HepG2 (cell line): ENCODE measurements around the gene FAM53B. TPM values are rescaled to one million over a fixed set of nuclear protein-coding genes. Genes with fewer than 3 reads are reported as not detected.

Experiments used
- ERF ChIP-seq: IDR thresholded peaks from 2 replicates; pipeline ENCODE4 v1.6.1; 2018; ENCODE audit warnings: missing biosample characterization, missing genetic modification reagents
- GABPA ChIP-seq, 2 experiments: IDR thresholded peaks; 2 replicates each; pipeline ENCODE4 v1.6.1; 2011 to 2016; ENCODE audit warnings: low read depth in 2 of 2, low read length in 1 of 2, missing biosample characterization in 1 of 2, missing genetic modification characterization in 1 of 2
- GLMP ChIP-seq: sonication (generic); formaldehyde crosslinking; IDR thresholded peaks from 2 replicates; pipeline ENCODE4 v1.9.0; 2021; ENCODE audit warnings: missing genetic modification reagents, mild to moderate bottlenecking, borderline replicate concordance
- GZF1 ChIP-seq: sonication (generic); formaldehyde crosslinking; IDR thresholded peaks from 2 replicates; pipeline ENCODE4 v1.5.1; 2020; ENCODE audit warnings: mild to moderate bottlenecking, missing genetic modification reagents
- IRF9 ChIP-seq: sonication (generic); formaldehyde crosslinking; IDR thresholded peaks from 2 replicates; pipeline ENCODE4 v1.8.0; 2022; ENCODE audit warnings: missing genetic modification reagents, mild to moderate bottlenecking, borderline replicate concordance
- JUND ChIP-seq: sonication (generic); formaldehyde crosslinking; IDR thresholded peaks from 2 replicates; pipeline ENCODE4 v1.8.0; 2022; ENCODE audit warnings: mild to moderate bottlenecking, missing genetic modification reagents
- MYNN ChIP-seq: sonication (generic); formaldehyde crosslinking; IDR thresholded peaks from 2 replicates; pipeline ENCODE4 v1.4.0; 2020; ENCODE audit warnings: mild to moderate bottlenecking, low read depth, missing genetic modification reagents
- NCOA1 ChIP-seq: sonication (generic); formaldehyde crosslinking; IDR thresholded peaks from 2 replicates; pipeline ENCODE4 v1.9.0; 2021; ENCODE audit warnings: missing genetic modification reagents
- RNF219 ChIP-seq: sonication (generic); formaldehyde crosslinking; IDR thresholded peaks from 2 replicates; pipeline ENCODE4 v1.5.0; 2020; ENCODE audit warnings: mild to moderate bottlenecking, missing genetic modification reagents
- ZBTB40 ChIP-seq, 2 experiments: fragments of 450-650 bp in 1 of 2; sonication (generic) in 1 of 2; formaldehyde crosslinking in 1 of 2; IDR thresholded peaks; 2 replicates each; pipeline versions ENCODE4 v1.6.1 to v1.8.0; 2016 to 2022; ENCODE audit warnings: antibody characterized with exemption in 1 of 2, mild to moderate bottlenecking in 1 of 2, missing genetic modification reagents in 1 of 2
- ZNF335 ChIP-seq: sonication (generic); formaldehyde crosslinking; IDR thresholded peaks from 2 replicates; pipeline ENCODE4 v1.4.0; 2020; ENCODE audit warnings: missing genetic modification reagents
- ZNF549 ChIP-seq: sonication (generic); formaldehyde crosslinking; IDR thresholded peaks from 2 replicates; pipeline ENCODE4 v1.5.0; 2020; ENCODE audit warnings: missing genetic modification reagents
- ZNF713 ChIP-seq: sonication (generic); formaldehyde crosslinking; IDR thresholded peaks from 2 replicates; pipeline ENCODE4 v1.4.0; 2020; ENCODE audit warnings: mild to moderate bottlenecking, missing genetic modification reagents
- ZSCAN20 ChIP-seq: sonication (generic); formaldehyde crosslinking; IDR thresholded peaks from 2 replicates; pipeline ENCODE4 v1.4.0; 2020; ENCODE audit warnings: missing genetic modification reagents, mild to moderate bottlenecking, borderline replicate concordance
- polyA plus RNA-seq, 8 experiments: library from polyadenylated mRNA; depleted of rRNA in 3 of 8; stranded (reverse) in 7 of 8; unstranded in 1 of 8; fragments of >200 nt; fragmentation: Illumina TruSeq in 4 of 8; extraction: Trizol in 4 of 8; gene quantifications; 2 replicates each; pipeline versions ENCODE4 v1.2.1 to v1.2.3, GENCODE V29; 2011 to 2016; ENCODE audit warnings: low read depth in 4 of 8, missing spikeins in 1 of 8, mixed read lengths in 1 of 8; ENCODE audit not compliant: insufficient read depth in 1 of 8
- total RNA-seq, 5 experiments: library from RNA; depleted of rRNA; stranded (reverse); fragments of >200 nt; fragmentation: Illumina TruSeq; extraction: Trizol; gene quantifications; 2 replicates each; pipeline ENCODE4 v1.2.3, GENCODE V29; 2016; ENCODE audit warnings: low read depth in 1 of 5

The FAM53B gene
- total and polyA plus RNA-seq, 2 of the 13 experiments (the other 11 are each of a cell fraction or from before 2014, with no cell fraction given), result 6.4 to 19.3 TPM

GRCh38 chr10:124605856-124606812 lies 138.0 kb downstream of the FAM53B start (continued):
- TF ChIP-seq GABPA (IDR thresholded peaks at IDR 0.05; ENCODE audit: low read depth, low read length) (no peak), GABPA (CRISPR knock-in tag; IDR thresholded peaks at IDR 0.05; ENCODE audit: low read depth) (no peak), MYNN (CRISPR knock-in tag) (no peak), ZNF335 (CRISPR knock-in tag) (no peak), ZBTB40 (IDR thresholded peaks at IDR 0.05) (no peak), ZBTB40 (CRISPR knock-in tag; IDR thresholded peaks at IDR 0.05) (no peak), NCOA1 (no peak), GZF1 (CRISPR knock-in tag) (no peak), RNF219 (no peak), ERF (CRISPR knock-in tag) (no peak), IRF9 (CRISPR knock-in tag) (no peak), ZNF549 (no peak), ZSCAN20 (CRISPR knock-in tag) (no peak), JUND (no peak; the same call in 1 of the 2 replicates), ZNF713 (CRISPR knock-in tag) (no peak), GLMP (no peak)
